ENCODE data around the gene F13B. TPM values are rescaled to one million over a fixed set of nuclear protein-coding genes. Genes with fewer than 3 reads are reported as not detected.

F13B gene
- total RNA-seq, 1 donor from 2014 or later, result not detected

Other genes starting within 250 kb of the F13B start
- 0.21 and 0.73 TPM in 2 replicates for gene CFHR1, start 247.5 kb downstream of the F13B start, total RNA-seq
- gene CFHR4, start 179.2 kb downstream of the F13B start, total RNA-seq, result not detected in 2 replicates
- gene CFHR2, start 123.5 kb downstream of the F13B start, total RNA-seq, result not detected in 2 replicates
- not detected in 2 replicates for gene CFHR5, start 89.7 kb downstream of the F13B start, total RNA-seq
- gene ASPM, start 79.4 kb upstream of the F13B start, total RNA-seq, result 0.64 and 0.73 TPM in 2 replicates
- gene ZBTB41, start 134.0 kb upstream of the F13B start, total RNA-seq, result 21.2 and 23.8 TPM in 2 replicates
- 0.70 and 1.1 TPM in 2 replicates for gene CRB1, start 201.0 kb upstream of the F13B start, total RNA-seq

Measured in myocyte (in vitro differentiated cells).